ENCODE data around the gene MT2A.

DNA sequence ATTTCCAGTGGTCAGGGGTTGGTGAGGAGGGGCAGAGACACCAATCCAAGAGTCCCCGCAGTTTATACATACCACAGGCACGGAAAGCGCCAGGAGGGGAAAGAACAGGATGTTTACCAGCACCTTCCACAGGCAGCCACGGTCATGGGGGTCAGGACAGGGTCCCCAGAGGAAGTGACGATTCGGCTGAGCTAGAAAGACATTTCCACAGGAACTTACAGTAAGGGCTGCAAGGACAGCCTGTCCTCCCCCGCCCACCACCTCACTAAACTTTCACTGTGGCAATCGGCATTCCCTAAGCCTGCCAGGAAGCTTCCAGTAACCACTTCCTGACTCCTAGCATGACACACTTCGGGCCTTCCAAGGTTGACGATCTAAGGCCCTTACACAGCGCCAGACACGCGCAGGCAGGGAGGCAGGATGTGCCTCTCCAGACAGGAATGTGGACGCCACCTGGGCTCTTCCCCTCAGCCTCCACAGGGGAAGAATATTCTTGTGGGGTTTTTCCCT lies 1.2 kb upstream of the MT2A start:
- TF ChIP-seq CTCF (IDR thresholded peaks at IDR 0.05; ENCODE audit: insufficient read depth, low read length, poor library complexity, severe bottlenecking), result no peak
- TF ChIP-seq EZH2phosphoT487 (conservative IDR thresholded peaks at IDR 0.05; ENCODE audit: low read length), result no peak

Measured in SU-DHL-6 (cell line).